K562 (cell line): Measurements from ENCODE around the gene CDKN2C. TPM values are rescaled to one million over a fixed set of nuclear protein-coding genes. Genes with fewer than 3 reads are reported as not detected.

Source experiments
- ADNP ChIP-seq: fragments of 200-800 bp; sonication (Bioruptor generic); IDR thresholded peaks from 2 replicates; pipeline ENCODE4 v1.6.1; 2016; ENCODE audit warnings: missing genetic modification characterization, missing compliant biosample characterization
- ASH1L ChIP-seq: fragments of 450-650 bp; IDR thresholded peaks from 2 replicates; pipeline ENCODE4 v1.6.1; 2018; ENCODE audit warnings: borderline replicate concordance, mild to moderate bottlenecking, low read depth; ENCODE audit not compliant: partially characterized antibody
- BMI1 ChIP-seq: fragments of 150-350 bp; IDR thresholded peaks from 2 replicates; pipeline ENCODE4 v1.6.1; 2014; ENCODE audit warnings: low read length
- C11orf30 ChIP-seq: fragments of 450-650 bp; IDR thresholded peaks from 2 replicates; pipeline ENCODE4 v1.6.1; 2016; ENCODE audit warnings: low read depth, mild to moderate bottlenecking
- GABPB1 ChIP-seq: sonication (generic); formaldehyde crosslinking; IDR thresholded peaks from 2 replicates; pipeline ENCODE4 v1.8.0; 2022; ENCODE audit warnings: mild to moderate bottlenecking, missing genetic modification reagents
- HMG20A ChIP-seq: fragments of 450-650 bp; formaldehyde crosslinking; conservative IDR thresholded peaks from 2 replicates; pipeline ENCODE4 v1.4.0; 2020; ENCODE audit warnings: mild to moderate bottlenecking, mixed read lengths
- KLF10 ChIP-seq: fragments of 250-450 bp; sonication (Bioruptor Pico); IDR thresholded peaks from 2 replicates; pipeline ENCODE4 v1.6.1; 2021; ENCODE audit warnings: matching md5 sums
- NONO ChIP-seq, 2 experiments: fragments of 200-400 bp in 1 of 2; fragments of 450-650 bp in 1 of 2; formaldehyde crosslinking in 1 of 2; IDR thresholded peaks; 2 replicates each; pipeline ENCODE4 v1.6.1; 2017; ENCODE audit warnings: low read depth in 2 of 2, mild to moderate bottlenecking in 2 of 2, moderate library complexity in 2 of 2, low read length in 1 of 2
- NR2C1 ChIP-seq, 2 experiments: fragments of 450-650 bp; IDR thresholded peaks; 2 replicates each; pipeline ENCODE4 v1.6.1; 2017; ENCODE audit warnings: mild to moderate bottlenecking in 2 of 2, antibody characterized with exemption in 1 of 2, inconsistent platforms in 1 of 2, missing compliant biosample characterization in 1 of 2, missing genetic modification characterization in 1 of 2
- NR2C2 ChIP-seq, 2 experiments: fragments of 200-800 bp in 1 of 2; sonication (Bioruptor generic) in 1 of 2; sonication (generic) in 1 of 2; formaldehyde crosslinking in 1 of 2; IDR thresholded peaks; 2 replicates each; pipeline versions ENCODE4 v1.6.1 to v1.8.0; 2016 to 2022; ENCODE audit warnings: mild to moderate bottlenecking in 1 of 2, missing compliant biosample characterization in 1 of 2, missing genetic modification characterization in 1 of 2, missing genetic modification reagents in 1 of 2
- NR2F6 ChIP-seq: fragments of 450-650 bp; formaldehyde crosslinking; IDR thresholded peaks from 2 replicates; pipeline ENCODE4 v1.4.0; 2020; ENCODE audit warnings: mild to moderate bottlenecking
- NUFIP1 ChIP-seq: fragments of 450-650 bp; IDR thresholded peaks from 2 replicates; pipeline ENCODE4 v1.6.1; 2018; ENCODE audit not compliant: partially characterized antibody
- OTX1 ChIP-seq: fragments of 450-650 bp; formaldehyde crosslinking; IDR thresholded peaks from 2 replicates; pipeline ENCODE4 v1.4.0; 2022; ENCODE audit warnings: mild to moderate bottlenecking
- PHB ChIP-seq: fragments of 250-450 bp; sonication (Bioruptor Pico); IDR thresholded peaks from 2 replicates; pipeline ENCODE4 v1.5.0; 2021
- TAF15 ChIP-seq: fragments of 200-400 bp; formaldehyde crosslinking; IDR thresholded peaks from 2 replicates; pipeline ENCODE4 v1.6.1; 2017; ENCODE audit warnings: mild to moderate bottlenecking, low read depth, low read length, moderate library complexity
- YY1 ChIP-seq, 3 experiments: IDR thresholded peaks; 2 replicates each; pipeline ENCODE4 v1.6.1; 2011; ENCODE audit warnings: low read length in 2 of 3, mild to moderate bottlenecking in 2 of 3, moderate library complexity in 2 of 3, borderline replicate concordance in 1 of 3, control low read depth in 1 of 3, low read depth in 1 of 3; ENCODE audit not compliant: insufficient read depth in 3 of 3, insufficient replicate concordance in 2 of 3, control insufficient read depth in 1 of 3, insufficient read length in 1 of 3; ENCODE audit errors: extremely low read depth in 1 of 3
- ZNF143 ChIP-seq: sonication (generic); formaldehyde crosslinking; IDR thresholded peaks from 2 replicates; pipeline ENCODE4 v1.9.0; 2022; ENCODE audit warnings: mild to moderate bottlenecking, missing genetic modification reagents
- ZNF23 ChIP-seq: fragments of 250-450 bp; sonication (Bioruptor Pico); IDR thresholded peaks from 2 replicates; pipeline ENCODE4 v1.4.0; 2020; ENCODE audit warnings: mild to moderate bottlenecking
- ZNF3 ChIP-seq: fragments of 250-450 bp; sonication (Bioruptor Pico); IDR thresholded peaks from 2 replicates; pipeline ENCODE4 v1.5.0; 2021; ENCODE audit warnings: mild to moderate bottlenecking, moderate library complexity
- ZNF512 ChIP-seq: IDR thresholded peaks from 2 replicates; pipeline ENCODE4 v1.6.1; 2016; ENCODE audit warnings: missing genetic modification characterization, missing compliant biosample characterization
- polyA plus RNA-seq, 8 experiments: library from polyadenylated mRNA; depleted of rRNA in 4 of 8; stranded (reverse) in 5 of 8; unstranded in 3 of 8; fragments of >200 nt; fragmentation: Nextera tagmentation in 2 of 8; fragmentation: Illumina TruSeq in 1 of 8; extraction: Ambion mirVana in 2 of 8; extraction: Trizol in 1 of 8; gene quantifications; 2 replicates each; pipeline versions ENCODE4 v1.2.1 to v1.2.3, GENCODE V29; 2011 to 2014; ENCODE audit warnings: inconsistent platforms in 1 of 8, missing spikeins in 1 of 8
- total RNA-seq, 7 experiments: library from RNA; depleted of rRNA in 6 of 7; stranded (reverse); fragments of >200 nt in 6 of 7; fragmentation: Illumina TruSeq in 2 of 7; extraction: Trizol in 2 of 7; gene quantifications; 2 replicates each; pipeline versions ENCODE4 v1.2.1 to v1.2.3, GENCODE V29; 2011 to 2021; ENCODE audit warnings: low replicate concordance in 1 of 7
- TF ChIP-seq, protein P1 (sequence below), 2 experiments: fragments of 150-350 bp in 1 of 2; IDR thresholded peaks; 2 replicates each; pipeline ENCODE4 v1.6.1; 2012 to 2016; ENCODE audit warnings: low read depth in 2 of 2, low read length in 2 of 2, mild to moderate bottlenecking in 1 of 2, moderate library complexity in 1 of 2

The CDKN2C gene
- total and polyA plus RNA-seq, 9 of the 15 experiments (the other 6 are each of a cell fraction or from before 2014, with no cell fraction given), result 11.9 to 74.3 (median 45.9) TPM

DNA sequence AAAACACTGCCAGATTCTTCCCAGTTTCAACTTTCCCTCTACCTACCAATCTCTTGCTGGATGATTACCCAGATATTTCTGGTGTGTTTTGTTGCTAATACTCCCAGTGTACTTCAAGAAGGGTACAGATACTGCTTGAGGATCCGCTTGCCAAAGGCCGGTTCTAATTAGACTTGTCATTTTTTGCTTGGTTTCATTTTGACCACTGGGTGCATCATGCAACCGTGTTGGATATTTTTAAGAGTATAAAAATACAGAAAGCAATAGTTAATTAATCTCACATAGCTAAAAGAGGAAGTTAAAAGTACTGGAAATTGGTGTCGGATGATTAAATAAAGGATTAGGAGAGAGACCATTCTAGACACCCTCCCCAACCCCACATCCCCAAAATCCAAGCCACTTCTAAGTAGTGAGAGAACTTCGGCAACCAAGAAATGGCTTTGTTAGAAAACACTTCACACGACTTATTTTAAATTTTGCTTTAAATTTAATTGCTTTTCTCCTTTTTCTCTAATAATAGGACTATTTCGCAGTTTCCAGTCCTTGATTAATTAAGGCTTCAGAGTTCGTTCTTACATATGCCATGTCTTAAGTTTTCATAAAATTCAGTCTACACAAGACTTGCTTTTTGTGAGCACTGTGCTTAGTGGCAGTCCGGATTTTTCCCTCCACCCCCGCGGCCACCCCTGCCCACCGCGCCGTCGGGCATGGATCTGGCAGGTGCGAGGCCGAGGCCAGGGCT is 2.5 kb upstream of the CDKN2C start (continued):
- TF ChIP-seq NR2C2 (CRISPR knock-in tag; IDR thresholded peaks at IDR 0.05), result no peak
- peak; percentile 21; the same call in 1 of the 2 replicates for TF ChIP-seq NR2C2 (tag; IDR thresholded peaks at IDR 0.05)
- TF ChIP-seq ZNF3 (CRISPR knock-in tag), result no peak
- no peak for TF ChIP-seq ZNF143 (CRISPR knock-in tag)
- no peak for TF ChIP-seq ZNF512 (tag)
- TF ChIP-seq BMI1, result no peak
- no peak for TF ChIP-seq NUFIP1
- no peak for TF ChIP-seq HMG20A (CRISPR knock-in tag)
- no peak for TF ChIP-seq KLF10
- no peak for TF ChIP-seq ZNF23
- TF ChIP-seq TAF15, result no peak
- TF ChIP-seq NONO (IDR thresholded peaks at IDR 0.05; ENCODE audit: low read depth in 2 of 2, low read length in 1 of 2), result no peak
- no peak for TF ChIP-seq YY1 (IDR thresholded peaks at IDR 0.05; ENCODE audit: borderline replicate concordance in 1 of 3, control insufficient read depth in 1 of 3, extremely low read depth in 1 of 3, insufficient read depth in 3 of 3, insufficient read length in 1 of 3, insufficient replicate concordance in 2 of 3, low read depth in 1 of 3, low read length in 2 of 3)
- no peak for TF ChIP-seq GABPB1 (CRISPR knock-in tag)
- TF ChIP-seq C11orf30, result no peak
- no peak for TF ChIP-seq ADNP
- 0 out of 2 replicates have a peak, but pooled peaks have one; percentile 30 for TF ChIP-seq NR2C1 (IDR thresholded peaks at IDR 0.05)
- TF ChIP-seq NR2C1 (tag; IDR thresholded peaks at IDR 0.05), result no peak
- no peak for TF ChIP-seq OTX1 (CRISPR knock-in tag)
- TF ChIP-seq PHB, result no peak
- TF ChIP-seq, protein P1, sequence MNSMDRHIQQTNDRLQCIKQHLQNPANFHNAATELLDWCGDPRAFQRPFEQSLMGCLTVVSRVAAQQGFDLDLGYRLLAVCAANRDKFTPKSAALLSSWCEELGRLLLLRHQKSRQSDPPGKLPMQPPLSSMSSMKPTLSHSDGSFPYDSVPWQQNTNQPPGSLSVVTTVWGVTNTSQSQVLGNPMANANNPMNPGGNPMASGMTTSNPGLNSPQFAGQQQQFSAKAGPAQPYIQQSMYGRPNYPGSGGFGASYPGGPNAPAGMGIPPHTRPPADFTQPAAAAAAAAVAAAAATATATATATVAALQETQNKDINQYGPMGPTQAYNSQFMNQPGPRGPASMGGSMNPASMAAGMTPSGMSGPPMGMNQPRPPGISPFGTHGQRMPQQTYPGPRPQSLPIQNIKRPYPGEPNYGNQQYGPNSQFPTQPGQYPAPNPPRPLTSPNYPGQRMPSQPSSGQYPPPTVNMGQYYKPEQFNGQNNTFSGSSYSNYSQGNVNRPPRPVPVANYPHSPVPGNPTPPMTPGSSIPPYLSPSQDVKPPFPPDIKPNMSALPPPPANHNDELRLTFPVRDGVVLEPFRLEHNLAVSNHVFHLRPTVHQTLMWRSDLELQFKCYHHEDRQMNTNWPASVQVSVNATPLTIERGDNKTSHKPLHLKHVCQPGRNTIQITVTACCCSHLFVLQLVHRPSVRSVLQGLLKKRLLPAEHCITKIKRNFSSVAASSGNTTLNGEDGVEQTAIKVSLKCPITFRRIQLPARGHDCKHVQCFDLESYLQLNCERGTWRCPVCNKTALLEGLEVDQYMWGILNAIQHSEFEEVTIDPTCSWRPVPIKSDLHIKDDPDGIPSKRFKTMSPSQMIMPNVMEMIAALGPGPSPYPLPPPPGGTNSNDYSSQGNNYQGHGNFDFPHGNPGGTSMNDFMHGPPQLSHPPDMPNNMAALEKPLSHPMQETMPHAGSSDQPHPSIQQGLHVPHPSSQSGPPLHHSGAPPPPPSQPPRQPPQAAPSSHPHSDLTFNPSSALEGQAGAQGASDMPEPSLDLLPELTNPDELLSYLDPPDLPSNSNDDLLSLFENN (IDR thresholded peaks at IDR 0.05; ENCODE audit: low read depth in 2 of 2, low read length in 2 of 2), result no peak
- TF ChIP-seq ASH1L, result no peak
- no peak for TF ChIP-seq NR2F6
